ENCODE results near the gene NPAS3.
A peak's percentile ranks its signal among the peaks of the same experiment; 100 is the strongest.

The NPAS3 gene

GRCh38 chr14:33674927-33675326 is 736.2 kb downstream of the NPAS3 start (continued):
- TF ChIP-seq ZNF121 (tag by site-specific recombination; IDR thresholded peaks at IDR 0.05) (no peak), ZFP3 (tag by site-specific recombination; IDR thresholded peaks at IDR 0.05; ENCODE audit: low read depth) (no peak), PATZ1 (tag by site-specific recombination; IDR thresholded peaks at IDR 0.05) (no peak)

- Histone ChIP-seq H3K36me3 (ENCODE audit: control insufficient read depth in 2 of 2, insufficient read depth in 1 of 2, low read length in 2 of 2) (no peaks in the 10 kb centered on the region), H3K27ac (ENCODE audit: extremely low read depth, low read depth, low read length) (no peak overlapping the region), H3K4me1 (ENCODE audit: control insufficient read depth, insufficient read depth, low read length) (no peaks in the 10 kb centered on the region), H3K9me3 (ENCODE audit: control insufficient read depth, insufficient read depth, low read depth, low read length) (no peaks in the 10 kb centered on the region), H3K4me3 (ENCODE audit: low read depth, low read length) (no peak overlapping the region)
- ChIA-PET CTCF (interaction anchor here (0.6 to 2.9 kb wide), 24 partner anchors 11 to 777 kb away, joined by 3 to 33 read pairs (median 4); no protein-coding TSS in a partner anchor), POLR2A (no interaction called here)
- no peak for TF ChIP-seq ZBTB6 (tag by site-specific recombination; IDR thresholded peaks at IDR 0.05)
- no peak for TF ChIP-seq PRDM6 (tag by site-specific recombination; IDR thresholded peaks at IDR 0.05)
- no peak for TF ChIP-seq PRDM4 (tag by site-specific recombination; IDR thresholded peaks at IDR 0.05)
- no peak for TF ChIP-seq ZNF341 (tag by site-specific recombination; IDR thresholded peaks at IDR 0.05; ENCODE audit: low read depth)
- no peak for TF ChIP-seq ZNF555 (tag by site-specific recombination; conservative IDR thresholded peaks at IDR 0.05)
- no peak for TF ChIP-seq ZNF843 (tag by site-specific recombination; IDR thresholded peaks at IDR 0.05)
- TF ChIP-seq EGR2 (tag by site-specific recombination; IDR thresholded peaks at IDR 0.05; ENCODE audit: low read depth), result no peak
- TF ChIP-seq ZNF660 (tag by site-specific recombination; IDR thresholded peaks at IDR 0.05), result no peak
- no peak for TF ChIP-seq ZBTB20 (tag by site-specific recombination; IDR thresholded peaks at IDR 0.05)
- TF ChIP-seq ZNF239 (tag by site-specific recombination; IDR thresholded peaks at IDR 0.05), result no peak
Observed at GRCh38 chr14:33675415-33676130, 736.9 kb downstream of the NPAS3 start.

GRCh38 chr14:33676135-33676566 is 737.5 kb downstream of the NPAS3 start:
- H3K9me3 ChIP-seq (ENCODE audit: control insufficient read depth, insufficient read depth, low read depth, low read length), result no peaks in the 10 kb centered on the region
- no peaks in the 10 kb centered on the region for H3K36me3 ChIP-seq (ENCODE audit: control insufficient read depth in 2 of 2, insufficient read depth in 1 of 2, low read length in 2 of 2)
- ChIA-PET CTCF (interaction anchor here (0.6 to 2.9 kb wide), 26 partner anchors 10 to 777 kb away, joined by 3 to 33 read pairs (median 4); no protein-coding TSS in a partner anchor), POLR2A (no interaction called here)
- H3K4me1 ChIP-seq (ENCODE audit: control insufficient read depth, insufficient read depth, low read length), result no peaks in the 10 kb centered on the region
- H3K4me3 ChIP-seq (ENCODE audit: low read depth, low read length), result no peak overlapping the region
- no peak overlapping the region for H3K27ac ChIP-seq (ENCODE audit: extremely low read depth, low read depth, low read length)
- TF ChIP-seq ZNF624 (tag by site-specific recombination; IDR thresholded peaks at IDR 0.05), result no peak
- TF ChIP-seq PRDM10 (tag by site-specific recombination; IDR thresholded peaks at IDR 0.05), result 0 out of 2 replicates have a peak, but pooled peaks have one; percentile 23
- peak; percentile 57 for TF ChIP-seq ZNF654 (tag by site-specific recombination; IDR thresholded peaks at IDR 0.05; ENCODE audit: low read depth)
- no peak for TF ChIP-seq ZNF677 (tag by site-specific recombination; IDR thresholded peaks at IDR 0.05)
- TF ChIP-seq PATZ1 (tag by site-specific recombination; IDR thresholded peaks at IDR 0.05), result peak; percentile 49
- peak; percentile 39; the same call in 1 of the 2 replicates for TF ChIP-seq TRIM28 (IDR thresholded peaks at IDR 0.05; ENCODE audit: borderline replicate concordance, low read length)
